ENCODE measurements around the gene COPS3.

COPS3 gene

GRCh38 chr17:17217995-17218394 is 63.1 kb downstream of the COPS3 start:
- no peak for ATAC-seq

GRCh38 chr17:17216776-17217175 is 64.3 kb downstream of the COPS3 start:
- ATAC-seq, result no peak

More at GRCh38 chr17:17217995-17218394, 63.1 kb downstream of the COPS3 start:
- TF ChIP-seq ZC3H10 (CRISPR knock-in tag; IDR thresholded peaks at IDR 0.05), result no peak
- TF ChIP-seq ISL1 (CRISPR knock-in tag; IDR thresholded peaks at IDR 0.05), result no peak
- no peak for TF ChIP-seq SNAI2 (CRISPR knock-in tag; IDR thresholded peaks at IDR 0.05)
- no peak for TF ChIP-seq GLIS3 (CRISPR knock-in tag; IDR thresholded peaks at IDR 0.05)
- no peak for TF ChIP-seq TCF4 (CRISPR knock-in tag; IDR thresholded peaks at IDR 0.05; ENCODE audit: borderline replicate concordance)
- no peak for TF ChIP-seq PPARA (CRISPR knock-in tag; IDR thresholded peaks at IDR 0.05; ENCODE audit: borderline replicate concordance)
- TF ChIP-seq ARNTL (CRISPR knock-in tag; IDR thresholded peaks at IDR 0.05; ENCODE audit: borderline replicate concordance, low read depth), result no peak
- no peak for TF ChIP-seq ZNF70 (CRISPR knock-in tag; IDR thresholded peaks at IDR 0.05)
- no peak for TF ChIP-seq ZFP3 (CRISPR knock-in tag; IDR thresholded peaks at IDR 0.05)
- no peak for TF ChIP-seq ESRRG (CRISPR knock-in tag; IDR thresholded peaks at IDR 0.05)
- no peak for TF ChIP-seq PATZ1 (CRISPR knock-in tag; IDR thresholded peaks at IDR 0.05; ENCODE audit: borderline replicate concordance)
- TF ChIP-seq RARB (CRISPR knock-in tag; IDR thresholded peaks at IDR 0.05), result no peak
- TF ChIP-seq CSDC2 (CRISPR knock-in tag; IDR thresholded peaks at IDR 0.05), result no peak
- TF ChIP-seq POU6F1 (CRISPR knock-in tag; IDR thresholded peaks at IDR 0.05; ENCODE audit: borderline replicate concordance, low read depth), result no peak
- no peak for TF ChIP-seq BACH2 (CRISPR knock-in tag; IDR thresholded peaks at IDR 0.05; ENCODE audit: borderline replicate concordance)

More at GRCh38 chr17:17216776-17217175, 64.3 kb downstream of the COPS3 start:
- no peak for TF ChIP-seq POU6F1 (CRISPR knock-in tag; IDR thresholded peaks at IDR 0.05; ENCODE audit: borderline replicate concordance, low read depth)
- TF ChIP-seq GLIS3 (CRISPR knock-in tag; IDR thresholded peaks at IDR 0.05), result no peak
- TF ChIP-seq ARNTL (CRISPR knock-in tag; IDR thresholded peaks at IDR 0.05; ENCODE audit: borderline replicate concordance, low read depth), result no peak
- no peak for TF ChIP-seq PPARA (CRISPR knock-in tag; IDR thresholded peaks at IDR 0.05; ENCODE audit: borderline replicate concordance)
- TF ChIP-seq TCF4 (CRISPR knock-in tag; IDR thresholded peaks at IDR 0.05; ENCODE audit: borderline replicate concordance), result no peak
- no peak for TF ChIP-seq BACH2 (CRISPR knock-in tag; IDR thresholded peaks at IDR 0.05; ENCODE audit: borderline replicate concordance)
- no peak for TF ChIP-seq PATZ1 (CRISPR knock-in tag; IDR thresholded peaks at IDR 0.05; ENCODE audit: borderline replicate concordance)
- no peak for TF ChIP-seq ISL1 (CRISPR knock-in tag; IDR thresholded peaks at IDR 0.05)
- TF ChIP-seq ESRRG (CRISPR knock-in tag; IDR thresholded peaks at IDR 0.05), result no peak
- TF ChIP-seq ZNF565 (CRISPR knock-in tag; conservative IDR thresholded peaks at IDR 0.05; ENCODE audit: low read depth), result no peak
- no peak for TF ChIP-seq ZC3H10 (CRISPR knock-in tag; IDR thresholded peaks at IDR 0.05)
- no peak for TF ChIP-seq ZNF8 (CRISPR knock-in tag; IDR thresholded peaks at IDR 0.05)
- no peak for TF ChIP-seq RARB (CRISPR knock-in tag; IDR thresholded peaks at IDR 0.05)
- no peak for TF ChIP-seq CSRNP3 (CRISPR knock-in tag; IDR thresholded peaks at IDR 0.05)
- no peak for TF ChIP-seq ZFP3 (CRISPR knock-in tag; IDR thresholded peaks at IDR 0.05)
- TF ChIP-seq CSDC2 (CRISPR knock-in tag; IDR thresholded peaks at IDR 0.05), result no peak
- TF ChIP-seq OSR1 (CRISPR knock-in tag; IDR thresholded peaks at IDR 0.05), result no peak
- TF ChIP-seq TOX (CRISPR knock-in tag; IDR thresholded peaks at IDR 0.05; ENCODE audit: borderline replicate concordance), result no peak
- TF ChIP-seq CREB5 (CRISPR knock-in tag; IDR thresholded peaks at IDR 0.05; ENCODE audit: low read depth), result no peak
- TF ChIP-seq SNAI2 (CRISPR knock-in tag; IDR thresholded peaks at IDR 0.05), result no peak
